Activated effector memory CD4-positive, alpha-beta T cell treated with anti-CD3 and anti-CD28 coated beads, Interleukin-2, amount 50 U/mL, for 16 hours (primary cell): ENCODE measurements around the gene UBE2E2.

Source experiments
- DNase-seq: peaks from one replicate; pipeline ENCODE4 v3.0.0-alpha.2; 2020

UBE2E2 gene

DNA sequence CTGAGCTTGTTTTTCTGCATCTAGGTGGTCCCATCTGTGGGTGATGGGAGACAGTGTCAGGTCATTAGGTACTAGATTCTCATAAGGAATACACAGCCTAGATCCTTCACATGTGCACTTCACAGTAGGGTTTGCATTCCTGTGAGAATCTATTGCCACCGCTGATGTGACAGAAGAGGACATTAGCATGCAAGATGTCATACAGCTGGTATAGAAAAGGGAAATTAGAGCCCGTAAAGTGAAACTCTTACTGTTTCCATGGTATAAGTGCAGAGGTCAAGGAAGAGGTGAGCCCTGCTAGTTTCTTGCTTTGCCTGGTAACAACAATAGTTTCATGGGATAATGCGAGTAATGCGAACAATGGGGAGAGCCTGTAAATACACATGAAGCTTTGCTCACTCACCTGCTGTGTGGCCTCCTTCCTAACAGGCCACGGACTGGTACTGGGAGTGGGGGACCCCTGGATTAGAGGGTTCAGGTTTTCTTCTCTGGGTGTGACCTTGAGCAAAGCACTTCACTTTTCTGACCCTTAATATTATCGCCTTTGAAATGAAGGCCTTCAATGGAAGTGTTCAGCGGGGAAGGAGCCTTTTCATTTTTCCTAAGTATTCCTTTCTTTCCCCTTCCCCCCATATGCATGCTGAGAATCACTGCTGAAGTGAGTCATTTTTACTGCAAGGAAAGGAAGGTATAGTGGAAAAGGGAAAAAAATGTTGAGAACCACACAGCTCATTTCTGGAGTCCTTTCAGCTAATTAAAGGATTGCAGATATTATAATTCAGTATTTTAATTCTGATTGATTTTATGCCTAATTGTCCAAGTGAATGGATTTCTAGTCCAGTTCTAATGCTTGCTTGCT is 286.4 kb downstream of the UBE2E2 start:
- DNase-seq, result no peak

DNA sequence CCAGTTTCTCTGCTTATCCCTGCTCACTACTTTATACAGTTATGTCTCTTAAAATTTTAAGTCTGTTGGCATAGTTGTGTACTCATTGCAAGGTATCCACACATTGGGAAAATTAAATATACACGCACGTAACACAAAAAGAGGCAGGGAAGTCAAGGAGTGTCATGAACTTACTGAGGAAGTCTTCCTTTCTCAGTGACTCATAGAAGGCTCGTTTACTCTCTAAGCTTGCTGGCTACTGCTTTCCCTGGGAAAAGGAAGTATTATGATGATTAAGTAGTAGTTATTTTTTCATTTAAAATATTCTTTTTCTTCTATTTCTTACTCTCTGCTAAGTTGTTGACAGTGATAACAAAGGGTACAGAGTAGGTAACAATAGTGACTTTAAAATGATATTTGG is 287.3 kb downstream of the UBE2E2 start:
- no peak for DNase-seq

DNA sequence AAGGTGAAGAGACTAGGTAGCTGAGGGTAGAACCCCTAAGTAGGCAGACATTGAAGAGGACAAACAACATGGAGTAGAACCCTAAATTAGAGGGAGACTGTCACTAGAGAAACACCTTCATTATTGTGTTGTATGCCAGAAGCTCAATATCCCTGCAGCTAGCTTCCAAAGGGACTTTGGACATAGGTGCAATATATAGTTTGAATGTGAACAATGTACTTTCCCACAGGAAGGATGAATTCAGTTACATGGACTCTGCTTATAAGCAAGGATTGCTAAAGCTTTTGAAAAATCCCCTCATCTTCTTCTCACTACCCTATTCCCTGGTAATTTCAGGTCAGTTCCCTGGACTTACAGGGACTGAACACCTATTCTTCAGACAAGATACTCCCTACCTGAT is 288.9 kb downstream of the UBE2E2 start:
- no peak for DNase-seq

- DNase-seq, result no peak
Measured at GRCh38 chr3:23493889-23494288, 290.8 kb downstream of the UBE2E2 start.

- DNase-seq, result no peak
Measured at GRCh38 chr3:23494967-23495366, 291.8 kb downstream of the UBE2E2 start.

DNA sequence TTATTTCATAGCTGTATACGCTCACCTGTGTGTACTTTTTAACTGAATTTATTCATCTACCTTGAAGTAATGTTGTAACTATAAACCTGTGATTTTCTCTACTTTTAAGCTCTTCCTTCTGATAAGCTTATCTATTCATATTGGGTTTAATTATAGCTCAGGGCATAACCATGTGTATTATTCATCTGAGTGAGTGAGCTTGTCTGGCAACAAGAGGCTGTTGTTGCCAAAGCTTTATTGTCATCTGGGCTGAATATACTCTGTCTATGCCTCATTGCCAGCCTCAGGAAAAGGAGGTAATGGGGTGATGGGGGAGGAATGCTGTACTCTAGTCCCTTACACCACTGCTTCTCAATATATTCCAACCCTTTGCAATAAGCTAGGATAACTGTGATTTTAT is 292.4 kb downstream of the UBE2E2 start:
- DNase-seq, result no peak

GRCh38 chr3:23496165-23496564 is 293.0 kb downstream of the UBE2E2 start:
- DNase-seq, result no peak

- no peak for DNase-seq
Measured at GRCh38 chr3:23497156-23497555, 294.0 kb downstream of the UBE2E2 start.

- DNase-seq, result no peak
Measured at GRCh38 chr3:23501201-23501802, 298.2 kb downstream of the UBE2E2 start.

- DNase-seq, result no peak
Measured at GRCh38 chr3:23508464-23508863, 305.3 kb downstream of the UBE2E2 start.

- DNase-seq, result no peak
Measured at GRCh38 chr3:23518441-23518840, 315.3 kb downstream of the UBE2E2 start.

GRCh38 chr3:23519314-23520208 is 316.4 kb downstream of the UBE2E2 start:
- DNase-seq, result no peak

DNA sequence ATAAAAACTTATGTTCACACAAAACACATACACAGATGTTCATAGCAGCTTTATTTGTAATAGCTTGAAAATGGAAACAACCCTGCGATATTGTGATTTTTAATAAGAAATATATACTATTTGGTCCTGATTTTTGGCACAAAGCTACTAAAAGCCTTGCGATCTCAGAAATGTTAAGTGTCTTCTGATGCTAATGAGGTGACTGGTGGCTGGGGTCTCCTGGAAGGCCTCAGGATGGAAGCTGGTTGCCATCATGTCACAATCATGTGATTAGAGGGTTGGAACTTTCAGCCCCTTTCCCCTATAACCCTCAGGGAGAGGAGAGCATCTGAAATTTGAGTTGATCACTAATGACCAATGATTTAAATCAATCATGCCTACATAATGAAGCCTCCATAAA is 324.2 kb downstream of the UBE2E2 start:
- no peak for DNase-seq

GRCh38 chr3:23533596-23533995 is 330.5 kb downstream of the UBE2E2 start:
- no peak for DNase-seq

GRCh38 chr3:23533996-23534395 is 330.9 kb downstream of the UBE2E2 start:
- DNase-seq, result no peak

DNA sequence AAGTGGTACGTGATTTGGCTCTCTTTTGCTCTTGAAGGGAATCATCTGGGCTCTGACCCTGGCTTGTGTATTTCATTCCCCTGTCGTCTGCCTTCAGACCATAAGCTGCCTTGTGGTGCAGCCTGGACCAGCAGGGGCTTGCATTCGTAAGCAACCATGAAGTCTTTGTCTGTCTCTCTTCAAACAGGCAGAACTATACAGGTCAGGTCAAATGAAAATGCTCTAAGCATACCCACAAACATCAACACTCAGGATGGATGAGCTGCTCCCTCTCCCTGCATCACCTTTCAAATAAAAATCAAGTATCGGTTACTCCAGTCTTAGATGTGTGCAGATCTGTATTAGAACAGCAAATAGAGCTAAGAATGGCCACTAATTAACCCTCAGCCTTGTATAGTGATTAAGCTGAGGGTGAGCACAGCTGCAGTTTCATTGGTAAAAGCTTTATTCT is 334.0 kb downstream of the UBE2E2 start:
- no peak for DNase-seq

GRCh38 chr3:23539185-23539584 is 336.1 kb downstream of the UBE2E2 start:
- no peak for DNase-seq

DNA sequence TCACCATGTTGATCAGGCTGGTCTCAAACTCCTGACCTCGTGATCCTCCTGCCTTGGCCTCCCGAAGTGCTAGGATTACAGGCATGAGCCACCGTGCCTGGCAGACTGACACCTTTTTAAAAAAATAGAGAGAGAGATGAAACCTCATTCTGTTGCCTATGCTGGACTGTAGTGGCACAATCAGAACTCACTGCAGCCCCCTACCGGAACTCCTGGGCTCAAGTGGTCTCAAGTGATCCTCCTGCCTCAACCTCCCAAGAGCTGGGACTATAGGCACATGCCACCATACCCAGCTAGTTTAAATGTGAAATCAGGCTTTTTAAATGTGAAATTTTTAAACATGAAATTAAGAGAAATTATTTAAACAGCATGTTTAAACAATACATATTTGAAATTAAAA is 337.5 kb downstream of the UBE2E2 start:
- no peak for DNase-seq

DNA sequence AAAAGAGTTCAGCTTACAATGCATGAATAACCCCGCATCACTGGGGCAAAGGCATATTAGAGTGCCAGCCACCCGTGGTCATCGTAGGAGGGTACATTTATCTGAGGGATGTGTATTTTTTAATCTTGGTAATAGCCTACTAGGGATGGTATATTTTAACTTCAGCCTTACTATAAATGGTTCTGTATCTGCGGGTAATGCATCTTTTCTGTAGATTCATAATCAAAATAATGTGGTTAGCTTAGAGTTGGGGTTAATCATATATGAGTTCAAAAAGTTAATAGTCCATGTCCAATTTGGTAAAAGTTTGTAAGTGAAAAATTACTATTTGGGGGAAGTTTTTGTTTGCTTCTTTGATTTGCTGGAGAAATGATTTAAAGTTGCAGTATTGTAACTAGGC is 339.0 kb downstream of the UBE2E2 start:
- no peak for DNase-seq

DNA sequence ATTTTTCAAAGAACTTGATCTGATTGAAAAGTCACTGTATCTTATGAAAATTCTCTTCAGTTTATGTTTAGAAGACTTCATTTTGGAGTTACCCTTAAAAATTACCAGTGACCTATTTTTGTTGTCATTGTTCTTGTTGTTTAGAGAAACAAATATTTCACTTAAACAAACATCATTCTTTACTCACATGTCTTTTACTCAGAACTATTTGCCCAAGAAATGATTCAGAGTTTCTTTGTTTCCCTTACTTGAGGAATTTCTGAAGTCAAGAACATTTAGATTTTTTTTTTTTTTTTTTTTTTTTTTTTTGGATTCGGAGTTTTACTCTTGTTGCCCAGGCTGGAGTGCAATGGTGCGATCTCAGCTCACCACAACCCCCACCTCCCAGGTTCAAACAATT is 343.1 kb downstream of the UBE2E2 start:
- DNase-seq, result no peak

DNA sequence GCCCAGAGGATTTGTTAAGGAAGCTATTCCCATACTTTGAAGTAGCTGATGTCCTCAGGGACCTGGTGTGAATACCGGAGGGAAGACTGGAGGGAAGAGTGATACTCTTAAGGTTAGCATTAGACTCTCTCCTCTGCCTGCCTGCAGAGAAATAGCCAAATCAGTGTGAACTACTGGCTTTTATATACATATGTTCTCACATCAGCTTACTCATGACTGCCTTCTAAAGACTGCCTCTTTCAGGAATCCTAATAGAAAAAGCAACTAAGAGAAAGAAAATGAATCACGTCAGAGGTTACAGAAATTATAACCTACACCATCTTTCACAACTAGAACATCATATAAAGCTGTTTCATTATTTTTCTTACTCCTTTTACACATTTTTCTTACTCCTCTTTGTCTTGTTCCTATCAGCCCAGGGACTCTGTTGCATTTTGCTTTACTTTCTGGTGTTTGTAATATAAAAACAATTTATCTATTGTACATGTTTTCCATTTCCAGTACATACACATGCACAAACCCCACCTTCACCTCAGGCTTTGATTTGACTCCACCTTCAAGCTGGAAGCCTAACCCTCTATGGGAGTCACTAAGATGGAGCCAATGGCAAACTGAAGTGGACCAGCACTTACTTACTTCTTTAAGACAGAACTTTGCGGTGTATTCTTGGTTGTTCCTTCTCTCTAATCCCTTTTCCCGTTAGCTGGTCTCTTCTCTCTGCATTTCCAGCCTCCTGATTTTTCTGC is 345.0 kb downstream of the UBE2E2 start:
- DNase-seq, result no peak

DNA sequence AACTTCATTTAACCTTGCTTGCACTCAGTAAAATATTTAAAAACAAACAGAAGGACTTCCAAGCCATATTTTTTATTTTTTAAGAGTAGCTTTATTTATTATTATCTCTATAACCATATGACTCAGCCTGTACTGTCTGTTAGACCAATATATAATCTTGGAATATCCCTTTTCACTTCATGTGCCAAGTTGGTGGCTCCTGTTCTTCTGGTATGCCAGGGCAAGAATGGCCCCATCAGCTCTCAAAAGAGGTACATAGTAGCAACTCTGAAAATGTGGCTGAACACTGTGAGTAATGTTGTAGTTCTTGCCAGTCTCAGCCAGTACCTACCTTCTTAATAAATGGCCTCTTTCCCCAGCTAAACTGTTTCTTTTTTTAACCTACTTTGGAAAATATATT is 345.6 kb downstream of the UBE2E2 start:
- no peak for DNase-seq
